ENCODE measurements around the gene OPN3.
A peak's percentile ranks its signal among the peaks of the same experiment; 100 is the strongest.
"Not testable (repeated sequence)": the region's sequence is repeated elsewhere in the genome, so short reads cannot be mapped to it uniquely, and the experiment has no call there.

The OPN3 gene

GRCh38 chr1:241640149-241640866 lies at the start of gene OPN3, which contains the start of gene CHML:
Gene OPN3 (minus strand): TSS chr1:241640369. CDS start chr1:241640254, 115 bp downstream.
Gene CHML (minus strand): TSS chr1:241640369. CDS start chr1:241635766, 4,603 bp downstream.
- peak; percentile 63 for DNase-seq

- DNase-seq = no peak
These were observed 48.8 kb upstream of the OPN3 start for GRCh38 chr1:241688940-241689368.

GRCh38 chr1:241684108-241684507 lies 43.9 kb upstream of the OPN3 start:
- no peak for DNase-seq

GRCh38 chr1:241682921-241683320 lies 42.8 kb upstream of the OPN3 start:
- DNase-seq = no peak

- not testable (repeated sequence) for DNase-seq
These were observed 41.8 kb upstream of the OPN3 start for GRCh38 chr1:241681861-241682448.

- DNase-seq = no peak
These were observed 39.8 kb upstream of the OPN3 start for GRCh38 chr1:241679961-241680360.

- DNase-seq = no peak
These were observed 39.2 kb upstream of the OPN3 start for GRCh38 chr1:241679404-241679803.

- DNase-seq = no peak
These were observed 38.4 kb upstream of the OPN3 start for GRCh38 chr1:241678536-241678935.

GRCh38 chr1:241677201-241677600 lies 37.0 kb upstream of the OPN3 start:
- DNase-seq = no peak

GRCh38 chr1:241675983-241676382 lies 35.8 kb upstream of the OPN3 start:
- DNase-seq = no peak

- no peak for DNase-seq
These were observed 34.7 kb upstream of the OPN3 start for GRCh38 chr1:241674805-241675384.

GRCh38 chr1:241672301-241672700 lies 32.1 kb upstream of the OPN3 start:
- DNase-seq = no peak

GRCh38 chr1:241666419-241666818 lies 26.2 kb upstream of the OPN3 start:
- no peak for DNase-seq

- no peak for DNase-seq
These were observed 20.3 kb upstream of the OPN3 start for GRCh38 chr1:241660424-241660972.

GRCh38 chr1:241659016-241659415 lies 18.8 kb upstream of the OPN3 start:
- DNase-seq = not testable (repeated sequence)

GRCh38 chr1:241658081-241658793 lies 18.1 kb upstream of the OPN3 start:
- no peak for DNase-seq

- DNase-seq = no peak
These were observed 14.5 kb upstream of the OPN3 start for GRCh38 chr1:241654641-241655040.

- DNase-seq = no peak
These were observed 13.8 kb upstream of the OPN3 start for GRCh38 chr1:241654019-241654418.

- no peak for DNase-seq
These were observed 11.8 kb upstream of the OPN3 start, which contains the start of gene WDR64 for GRCh38 chr1:241652012-241652411. Gene WDR64 (plus strand): TSS chr1:241652281. CDS start chr1:241652485, 204 bp downstream.

GRCh38 chr1:241648159-241648558 lies 8.0 kb upstream of the OPN3 start:
- no peak for DNase-seq

GRCh38 chr1:241647658-241648057 lies 7.5 kb upstream of the OPN3 start:
- no peak for DNase-seq

GRCh38 chr1:241646201-241646600 lies 6.0 kb upstream of the OPN3 start:
- no peak for DNase-seq

- no peak for DNase-seq
These were observed 5.0 kb upstream of the OPN3 start for GRCh38 chr1:241645199-241645598.

Measured in NCI-H526 treated with DMSO at 0.1 percent for 48 hours (cell line).